GM19239 (cell line): ENCODE measurements around the gene C19orf38.
"Not testable (repeated sequence)": the region's sequence is repeated elsewhere in the genome, so short reads cannot be mapped to it uniquely, and the experiment has no call there.

Source experiments
- DNase-seq: peaks from one replicate; pipeline ENCODE4 v3.0.0; 2011; ENCODE audit warnings: low spot score; ENCODE audit not compliant: insufficient read length
- FAIRE-seq: peaks from 2 replicates; lab custom pipeline; 2011; peaks lifted over from hg19 to GRCh38; lab: Jason Lieb, UNC

C19orf38 gene

DNA sequence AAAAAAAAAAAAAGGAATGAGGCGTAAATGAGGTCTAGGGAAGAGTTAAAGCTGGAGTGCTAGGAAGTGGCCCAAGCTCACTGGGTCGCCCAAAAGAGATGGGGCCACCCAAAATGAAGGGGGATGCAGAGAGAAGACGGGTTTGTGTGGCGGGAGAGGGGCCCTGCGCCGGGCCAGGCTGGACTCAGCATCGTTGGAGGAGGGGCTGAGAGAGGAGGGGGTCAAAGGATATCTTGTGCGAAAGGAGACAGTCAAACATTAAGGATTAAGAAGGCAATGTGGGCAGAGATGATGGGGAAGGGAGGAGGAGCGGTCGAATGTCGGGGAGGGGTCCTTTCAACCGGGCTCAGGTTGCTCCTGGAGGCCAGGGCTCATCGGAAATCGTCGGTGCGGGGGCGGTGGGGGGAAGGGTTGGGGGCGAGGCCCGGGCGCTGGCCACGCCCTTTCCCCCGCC lies 22.3 kb downstream of the C19orf38 start:
- FAIRE-seq = no peak

GRCh38 chr19:10870955-10871603 lies 22.9 kb downstream of the C19orf38 start, which contains the start of gene CARM1:
CARM1 (plus strand) TSS chr19:10871553; CDS start chr19:10871703, 150 bp downstream.
- DNase-seq = peak; percentile 93

More for the DNA sequence above, 22.3 kb downstream of the C19orf38 start:
- DNase-seq = no peak

DNA sequence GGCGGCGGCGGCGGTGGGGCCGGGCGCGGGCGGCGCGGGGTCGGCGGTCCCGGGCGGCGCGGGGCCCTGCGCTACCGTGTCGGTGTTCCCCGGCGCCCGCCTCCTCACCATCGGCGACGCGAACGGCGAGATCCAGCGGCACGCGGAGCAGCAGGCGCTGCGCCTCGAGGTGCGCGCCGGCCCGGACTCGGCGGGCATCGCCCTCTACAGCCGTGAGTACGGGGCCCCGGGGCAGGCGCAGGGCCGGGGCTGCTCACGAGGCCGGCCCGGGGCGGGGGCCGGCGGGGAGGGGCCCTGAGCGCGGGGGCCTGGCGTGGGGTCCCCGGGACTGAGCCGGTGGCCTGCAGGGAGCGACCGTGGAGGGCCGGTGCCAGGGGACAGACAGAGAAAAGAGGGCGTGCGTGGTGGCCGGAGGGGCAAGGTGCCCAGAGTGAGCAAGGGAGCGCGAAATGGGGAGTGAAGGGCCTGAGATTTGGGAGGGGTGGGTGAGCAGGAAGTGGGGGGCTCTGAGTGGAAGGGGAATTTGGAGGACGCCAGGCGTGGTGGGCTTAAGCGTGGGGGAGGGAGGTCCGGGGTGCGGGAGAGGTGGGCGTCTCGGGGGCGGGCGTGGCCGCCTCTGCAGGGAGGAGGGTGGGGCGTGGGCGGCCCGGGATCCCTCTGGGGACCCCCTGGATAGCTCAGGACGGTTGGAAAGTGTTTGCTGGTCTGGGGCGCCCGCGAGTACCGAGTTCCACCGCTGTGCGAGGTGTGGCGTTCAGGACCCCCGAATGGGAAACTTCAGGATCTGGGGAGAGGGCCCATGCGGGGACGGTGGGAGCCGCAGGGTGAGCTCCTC lies 23.7 kb downstream of the C19orf38 start:
- DNase-seq (no peak), FAIRE-seq (no peak)

More at GRCh38 chr19:10870955-10871603, 22.9 kb downstream of the C19orf38 start, which contains the start of gene CARM1:
- FAIRE-seq = peak; percentile 88

- no peak for DNase-seq
- FAIRE-seq = peak; percentile 72
These were observed 24.4 kb downstream of the C19orf38 start for GRCh38 chr19:10872546-10873107.

DNA sequence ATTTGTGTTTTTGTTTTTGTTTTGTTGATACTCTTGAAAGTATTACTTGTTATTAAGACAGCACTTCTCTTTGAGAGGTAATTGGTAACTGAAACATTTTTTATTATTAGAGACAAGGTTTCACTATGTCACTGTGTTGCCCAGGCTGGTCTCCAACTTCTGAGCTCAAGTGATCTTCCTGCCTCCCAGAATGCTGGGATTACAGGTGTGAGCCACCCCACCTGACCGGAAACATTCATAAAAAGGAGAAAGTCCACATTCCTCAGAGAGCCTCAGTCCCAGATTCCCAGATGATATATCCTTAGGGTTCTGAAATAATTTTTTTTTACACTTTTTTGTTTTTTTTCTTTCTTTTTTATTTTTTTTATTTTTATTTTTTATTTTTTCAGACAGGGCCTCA lies 25.8 kb downstream of the C19orf38 start:
- FAIRE-seq (no peak), DNase-seq (no peak)

GRCh38 chr19:10876459-10877240 lies 28.4 kb downstream of the C19orf38 start:
- FAIRE-seq (peak; percentile 84), DNase-seq (peak; percentile 54)

- DNase-seq, FAIRE-seq: not testable (repeated sequence)
These were observed 29.4 kb downstream of the C19orf38 start for GRCh38 chr19:10877608-10878007.

DNA sequence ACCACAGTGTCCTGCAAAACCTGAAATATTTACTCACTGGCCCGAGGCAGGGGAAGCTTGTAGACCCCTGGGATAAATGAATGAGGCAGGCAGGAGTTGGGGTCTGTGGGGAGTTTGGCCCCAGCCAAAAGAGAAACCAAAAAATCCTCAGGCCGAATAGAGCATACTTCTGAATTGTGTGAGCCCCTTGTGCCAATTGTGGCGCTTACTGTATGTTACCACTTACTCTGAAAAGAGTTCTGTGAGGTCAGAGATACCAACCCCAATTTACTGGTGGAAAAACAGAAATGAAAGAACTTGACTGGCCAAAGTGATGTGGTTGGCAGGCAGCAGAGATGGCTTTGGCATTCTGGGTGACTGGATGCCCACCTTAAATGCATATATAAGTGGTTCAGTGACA lies 30.0 kb downstream of the C19orf38 start:
- peak; percentile 58 for FAIRE-seq
- no peak for DNase-seq

- DNase-seq (no peak), FAIRE-seq (no peak)
These were observed 33.3 kb downstream of the C19orf38 start for GRCh38 chr19:10881403-10882107.

DNA sequence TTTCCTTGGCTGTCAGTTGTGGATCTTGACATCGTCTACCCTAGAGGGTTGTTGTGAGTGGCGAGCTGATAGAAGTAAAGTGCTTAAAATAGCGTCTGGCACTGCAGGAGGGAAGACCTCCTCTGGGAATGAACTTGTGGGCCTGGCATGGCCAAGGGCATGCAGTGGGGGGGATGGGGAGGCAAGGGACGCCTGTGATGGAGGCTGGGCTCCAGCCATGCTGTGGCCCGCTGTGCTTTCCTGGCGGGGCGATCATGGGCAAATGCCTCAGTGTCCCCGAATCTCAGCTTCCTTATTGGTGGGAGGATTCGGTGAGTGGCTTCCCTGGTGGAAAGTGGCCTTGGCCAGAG lies 33.9 kb downstream of the C19orf38 start:
- DNase-seq = no peak
- no peak for FAIRE-seq

DNA sequence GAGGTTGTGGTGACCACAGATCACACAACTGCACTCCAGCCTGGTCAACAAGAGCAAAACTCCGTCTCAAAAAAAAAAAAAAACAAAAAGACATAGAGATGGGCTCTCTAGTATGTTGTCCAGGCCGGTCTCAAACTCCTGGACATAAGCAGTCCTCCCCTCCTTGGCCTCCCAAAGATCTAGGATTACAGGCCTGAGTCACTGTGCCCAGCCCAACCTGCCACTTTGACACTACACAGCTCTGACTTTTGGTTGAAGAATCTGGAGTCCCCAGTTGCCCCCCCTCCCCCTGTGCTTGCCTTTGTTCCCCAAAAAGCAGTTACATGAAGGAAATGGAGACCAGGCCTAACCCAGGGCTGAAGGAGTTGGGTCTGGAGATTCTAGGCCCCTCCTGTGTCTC lies 36.1 kb downstream of the C19orf38 start:
- no peak for DNase-seq
- no peak for FAIRE-seq

GRCh38 chr19:10885201-10886169 lies 37.3 kb downstream of the C19orf38 start:
- FAIRE-seq = no peak
- DNase-seq = no peak

GRCh38 chr19:10887616-10888367 lies 39.6 kb downstream of the C19orf38 start:
- DNase-seq = no peak
- no peak for FAIRE-seq

DNA sequence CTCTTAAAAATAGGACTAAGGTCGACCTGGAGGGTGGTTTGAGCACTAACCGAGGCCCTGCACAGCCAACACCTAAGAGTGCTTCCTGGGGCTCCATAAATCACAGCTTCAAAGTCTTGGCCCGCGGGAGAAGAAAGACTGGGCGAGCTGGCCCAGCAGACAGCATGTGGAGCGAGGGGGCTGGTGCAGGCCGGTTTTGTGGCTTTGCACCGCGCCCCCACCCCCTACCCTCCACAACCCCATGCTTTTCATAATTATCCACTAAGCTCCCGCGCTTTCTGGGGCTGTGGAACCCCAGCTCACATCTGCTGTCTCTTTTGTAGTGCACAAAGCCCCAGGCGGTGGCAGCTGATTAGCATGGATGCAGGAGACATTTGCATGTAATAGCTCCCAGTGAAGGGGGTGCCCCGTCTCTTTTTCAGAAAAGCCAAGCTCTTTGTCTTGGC lies 40.2 kb downstream of the C19orf38 start:
- FAIRE-seq (no peak), DNase-seq (no peak)

- FAIRE-seq (no peak), DNase-seq (no peak)
These were observed 41.7 kb downstream of the C19orf38 start for GRCh38 chr19:10889880-10890279.

GRCh38 chr19:10891405-10892086 lies 43.3 kb downstream of the C19orf38 start:
- DNase-seq (no peak), FAIRE-seq (no peak)

DNA sequence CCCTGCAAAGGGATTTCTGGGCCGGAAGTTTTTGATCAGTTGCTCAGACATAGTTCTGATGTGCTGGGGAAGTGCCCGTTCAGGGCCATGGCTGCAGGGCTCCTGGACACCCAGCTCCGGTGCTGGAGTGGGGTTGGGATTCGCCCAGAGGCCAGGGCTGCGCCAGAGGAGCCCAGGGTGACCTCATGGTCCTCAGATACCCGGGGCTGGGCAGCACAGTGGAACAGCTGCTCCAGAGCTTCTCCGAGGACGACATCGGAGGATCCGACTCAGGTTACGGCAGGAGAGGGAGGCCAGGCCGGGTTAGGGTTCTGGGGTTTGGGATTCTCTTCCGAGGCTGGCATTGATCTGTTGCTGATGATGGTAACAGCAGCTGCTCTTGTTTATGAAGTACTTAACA lies 44.0 kb downstream of the C19orf38 start:
- FAIRE-seq (no peak), DNase-seq (no peak)
